Measurements from ENCODE around the gene MAML3. TPM values are rescaled to one million over a fixed set of nuclear protein-coding genes. Genes with fewer than 3 reads are reported as not detected.

MAML3 gene
- total RNA-seq, 6 experiments from 2014 or later: 1.2 to 1.9 (median 1.6) TPM

DNA sequence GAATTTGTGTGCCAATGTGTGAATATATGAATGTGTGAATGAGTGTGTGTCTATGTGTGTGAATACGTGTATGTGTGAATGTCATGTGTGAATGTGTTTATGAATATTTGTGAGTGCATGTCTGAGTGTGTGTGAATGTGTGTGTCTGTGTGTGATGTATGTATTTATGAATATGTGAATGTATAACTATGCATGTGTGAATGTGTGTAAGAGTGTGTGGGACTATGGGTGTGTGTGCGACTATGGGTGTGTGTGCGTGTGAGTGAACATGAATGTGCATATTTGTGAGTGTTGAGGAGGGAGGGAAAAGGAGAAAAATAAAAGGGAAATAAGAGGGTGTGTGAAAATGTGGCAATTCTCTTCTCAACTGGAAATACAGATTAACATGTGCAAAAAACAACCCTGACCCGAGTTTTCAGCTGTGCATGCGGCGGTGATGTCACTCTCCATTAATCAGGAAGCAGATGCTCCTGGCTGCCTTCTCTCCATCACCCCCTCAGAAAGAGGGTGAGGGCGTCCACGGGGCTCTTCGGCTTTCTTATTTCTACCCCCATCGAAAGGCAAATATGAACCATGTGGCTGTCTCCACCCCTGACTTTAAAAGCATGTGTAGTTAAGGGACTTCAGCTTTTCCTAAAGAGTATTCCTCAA lies 219.8 kb downstream of the MAML3 start:
- no peak for TF ChIP-seq CTCF (IDR thresholded peaks at IDR 0.05)
- Mint-ChIP-seq H3K4me1 (ENCODE audit: low read depth) (no peaks in the 10 kb centered on the region), H3K27me3 (ENCODE audit: insufficient read depth) (no peaks in the 10 kb centered on the region), H3K27ac (no peak overlapping the region), H3K36me3 (ENCODE audit: low read depth) (no peaks in the 10 kb centered on the region), H3K4me3 (no peak overlapping the region), H3K9me3 (no peaks in the 10 kb centered on the region)
- no peak for DNase-seq

DNA sequence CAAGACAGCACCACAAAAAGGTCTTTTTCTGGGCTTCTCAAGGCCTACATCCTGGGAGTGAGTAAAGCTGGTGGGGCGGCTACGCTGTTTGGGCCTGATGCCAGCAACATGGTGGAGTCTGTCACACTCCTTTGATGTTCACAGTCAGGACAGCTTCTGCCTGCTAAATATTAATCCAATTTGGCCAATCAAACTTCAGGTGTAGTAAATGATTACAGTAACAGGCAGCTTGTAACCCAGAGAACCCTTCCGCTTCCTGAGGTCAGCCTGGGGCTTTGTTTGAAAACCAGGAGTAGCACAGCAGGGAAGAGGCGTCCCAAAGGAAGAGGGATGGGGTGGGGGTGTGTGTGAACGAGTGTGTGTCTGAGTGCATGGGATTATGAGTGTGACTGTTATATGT lies 220.4 kb downstream of the MAML3 start:
- H3K27ac Mint-ChIP-seq: no peak overlapping the region
- H3K4me3 Mint-ChIP-seq: no peak overlapping the region
- H3K36me3 Mint-ChIP-seq (ENCODE audit: low read depth): no peaks in the 10 kb centered on the region
- no peaks in the 10 kb centered on the region; the same call in 1 of the 2 replicates for H3K27me3 Mint-ChIP-seq (ENCODE audit: insufficient read depth)
- TF ChIP-seq CTCF (IDR thresholded peaks at IDR 0.05): no peak
- H3K9me3 Mint-ChIP-seq: no peaks in the 10 kb centered on the region
- no peaks in the 10 kb centered on the region for H3K4me1 Mint-ChIP-seq (ENCODE audit: low read depth)
- no peak for DNase-seq

- H3K27ac Mint-ChIP-seq: no peak overlapping the region
Observed at GRCh38 chr4:139933104-139933503, 220.9 kb downstream of the MAML3 start.

DNA sequence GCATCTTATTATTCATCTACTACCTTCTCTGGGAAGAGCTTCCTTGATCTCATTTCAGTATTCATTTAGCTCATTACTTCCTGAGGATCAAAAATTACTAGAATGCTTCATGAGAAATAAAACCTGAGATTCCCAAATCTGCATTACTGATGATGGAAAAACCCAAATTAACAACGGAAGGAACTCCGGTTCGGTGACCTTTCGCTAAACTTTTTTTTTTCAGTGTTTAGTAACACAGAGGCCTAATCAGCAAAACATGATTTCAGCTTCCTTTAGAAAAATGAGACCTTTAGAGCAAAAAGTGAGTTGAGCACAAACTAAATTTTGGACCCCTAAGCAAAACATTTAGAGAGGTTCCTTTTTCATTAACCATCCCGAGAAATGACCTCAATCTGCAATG lies 229.2 kb downstream of the MAML3 start:
- Mint-ChIP-seq H3K4me3 (no peak overlapping the region), H3K27me3 (ENCODE audit: insufficient read depth) (peaks cover 3% of the 10 kb centered on the region; the same call in 1 of the 2 replicates), H3K4me1 (ENCODE audit: low read depth) (peaks cover 14% of the 10 kb centered on the region), H3K27ac (no peak overlapping the region), H3K36me3 (ENCODE audit: low read depth) (no peaks in the 10 kb centered on the region), H3K9me3 (no peaks in the 10 kb centered on the region)
- DNase-seq: no peak
- TF ChIP-seq CTCF (IDR thresholded peaks at IDR 0.05): no peak

More at GRCh38 chr4:139933104-139933503, 220.9 kb downstream of the MAML3 start:
- Mint-ChIP-seq H3K4me3 (no peak overlapping the region), H3K27me3 (ENCODE audit: insufficient read depth) (peaks cover 3% of the 10 kb centered on the region; the same call in 1 of the 2 replicates), H3K36me3 (ENCODE audit: low read depth) (no peaks in the 10 kb centered on the region), H3K4me1 (ENCODE audit: low read depth) (no peaks in the 10 kb centered on the region), H3K9me3 (no peaks in the 10 kb centered on the region)
- no peak for DNase-seq
- no peak for TF ChIP-seq CTCF (IDR thresholded peaks at IDR 0.05)

DNA sequence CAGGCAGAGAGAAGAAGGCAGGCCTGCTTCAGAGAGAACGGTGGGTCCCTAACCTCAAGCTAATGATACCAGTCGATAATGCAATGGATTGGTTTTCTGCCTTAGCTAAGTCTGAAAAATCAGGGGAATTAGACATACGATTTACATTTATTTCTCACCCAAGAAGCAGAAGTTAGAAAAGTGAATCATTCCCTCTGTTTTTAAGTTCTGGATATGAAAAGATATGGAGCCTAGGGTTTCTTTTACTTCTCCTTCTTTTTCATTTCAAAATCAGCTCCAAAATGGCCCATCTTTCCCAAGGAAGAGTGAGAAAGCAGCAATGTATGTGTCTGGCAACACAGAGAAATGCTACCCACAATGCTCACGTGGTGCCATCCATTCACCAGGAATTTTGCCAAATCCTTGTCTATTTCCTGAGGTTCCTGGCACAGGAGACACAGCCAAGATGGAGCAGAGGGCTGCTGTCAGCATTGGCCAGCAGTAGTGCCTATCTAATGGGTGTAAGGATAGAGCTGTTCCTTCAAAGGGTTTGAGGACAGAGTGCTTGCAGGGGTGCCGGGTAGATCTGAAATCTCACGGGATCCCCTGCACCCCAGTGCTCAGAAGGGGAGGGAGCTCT lies 231.5 kb downstream of the MAML3 start:
- peaks cover 5% of the 10 kb centered on the region; the same call in 1 of the 2 replicates for H3K36me3 Mint-ChIP-seq (ENCODE audit: low read depth)
- no peak for DNase-seq
- no peaks in the 10 kb centered on the region; the same call in 1 of the 2 replicates for H3K27me3 Mint-ChIP-seq (ENCODE audit: insufficient read depth)
- H3K9me3 Mint-ChIP-seq: no peaks in the 10 kb centered on the region
- peaks cover 32% of the 10 kb centered on the region for H3K4me1 Mint-ChIP-seq (ENCODE audit: low read depth)
- TF ChIP-seq CTCF (IDR thresholded peaks at IDR 0.05): no peak
- no peak overlapping the region for H3K4me3 Mint-ChIP-seq
- no peak overlapping the region for H3K27ac Mint-ChIP-seq

Measured in HFFc6 (cell line).